Erythroblast (primary cell): ENCODE data around the gene POGZ.
A peak's percentile ranks its signal among the peaks of the same experiment; 100 is the strongest.

Experiments
- GATA1 ChIP-seq: IDR thresholded peaks from 2 replicates; pipeline ENCODE4 v1.6.1; 2011; ENCODE audit warnings: low read depth, mild to moderate bottlenecking, control low read depth, low read length, moderate library complexity
- POLR2A ChIP-seq: IDR thresholded peaks from 2 replicates; pipeline ENCODE4 v1.6.1; 2011; ENCODE audit warnings: mild to moderate bottlenecking, low read length

GRCh38 chr1:151402764-151403163, 56.5 kb downstream of the POGZ start:
- TF ChIP-seq POLR2A (peak; percentile 10), GATA1 (no peak)
